NCI-H146 treated with DMSO at 0.1 percent for 48 hours (cell line): ENCODE results near the gene CHST1.

ENCODE experiments used
- DNase-seq: peaks from one replicate; lab custom pipeline; 2025; ENCODE audit not compliant: unreplicated experiment; lab: John Stamatoyannopoulos, UW

The CHST1 gene

GRCh38 chr11:45665206-45665932 lies at the start of gene CHST1:
CHST1 (minus strand) TSS chr11:45665622; CDS start chr11:45650923, 14,699 bp downstream.
- peak; percentile 30 for DNase-seq

- no peak for DNase-seq
Measured at GRCh38 chr11:45713573-45713972, 48.2 kb upstream of the CHST1 start.

GRCh38 chr11:45710561-45710960 lies 45.1 kb upstream of the CHST1 start:
- no peak for DNase-seq

GRCh38 chr11:45708887-45709663 lies 43.7 kb upstream of the CHST1 start:
- no peak for DNase-seq

GRCh38 chr11:45704635-45705034 lies 39.2 kb upstream of the CHST1 start:
- no peak for DNase-seq

GRCh38 chr11:45704133-45704532 lies 38.7 kb upstream of the CHST1 start:
- no peak for DNase-seq

GRCh38 chr11:45702511-45702910 lies 37.1 kb upstream of the CHST1 start:
- no peak for DNase-seq

GRCh38 chr11:45698777-45699497 lies 33.5 kb upstream of the CHST1 start:
- DNase-seq: no peak

- no peak for DNase-seq
Measured at GRCh38 chr11:45692808-45693453, 27.5 kb upstream of the CHST1 start.

GRCh38 chr11:45688472-45689033 lies 23.1 kb upstream of the CHST1 start:
- DNase-seq: peak; percentile 49

GRCh38 chr11:45687836-45688235 lies 22.4 kb upstream of the CHST1 start:
- DNase-seq: no peak

- DNase-seq: no peak
Measured at GRCh38 chr11:45685964-45686537, 20.6 kb upstream of the CHST1 start.

GRCh38 chr11:45684440-45684839 lies 19.0 kb upstream of the CHST1 start:
- DNase-seq: no peak

GRCh38 chr11:45683271-45684058 lies 18.0 kb upstream of the CHST1 start:
- DNase-seq: no peak

- DNase-seq: no peak
Measured at GRCh38 chr11:45679806-45680205, 14.4 kb upstream of the CHST1 start.

- DNase-seq: no peak
Measured at GRCh38 chr11:45678976-45679375, 13.6 kb upstream of the CHST1 start.

GRCh38 chr11:45677770-45678512 lies 12.5 kb upstream of the CHST1 start:
- no peak for DNase-seq

- DNase-seq: no peak
Measured at GRCh38 chr11:45676522-45677095, 11.2 kb upstream of the CHST1 start.

GRCh38 chr11:45675646-45676045 lies 10.2 kb upstream of the CHST1 start:
- DNase-seq: no peak
